Panc1 (cell line): ENCODE measurements around the gene IRX5. TPM values are rescaled to one million over a fixed set of nuclear protein-coding genes. Genes with fewer than 3 reads are reported as not detected.
A peak's percentile ranks its signal among the peaks of the same experiment; 100 is the strongest.

ENCODE experiments used
- ATAC-seq: fragments of 200-7000 bp; cut with Tn5 transposase; 2 replicates; pipeline ENCODE4 v1.9.1; 2020; ENCODE audit warnings: mild to moderate bottlenecking, moderate library complexity
- Bru-seq: library from RNA; stranded (reverse); fragments of 400-500 nt; gene quantifications from one replicate; lab custom pipeline; 2021; lab: Mats Ljungman, UMichigan
- BruChase-seq, 2 experiments: library from RNA; stranded (reverse); fragments of 400-500 nt; gene quantifications; one replicate each; lab custom pipeline; 2021; lab: Mats Ljungman, UMichigan
- BruUV-seq: library from RNA; stranded (reverse); fragments of 400-500 nt; replicated peaks from 2 replicates; lab custom pipeline; 2021; lab: Mats Ljungman, UMichigan
- CTCF ChIA-PET: fragments of 300-600 bp; sonication (Branson Sonifier 250); formaldehyde crosslinking; loops from one replicate; lab custom pipeline; 2022; ENCODE audit warnings: antibody characterized with exemption; lab: Charles Lee
- POLR2A ChIA-PET: fragments of 300-600 bp; sonication (Branson Sonifier 250); formaldehyde crosslinking; loops from one replicate; lab custom pipeline; 2022; ENCODE audit warnings: antibody characterized with exemption; lab: Charles Lee
- DNase-seq: peaks from one replicate; pipeline ENCODE4 v3.0.0-alpha.2; 2010; ENCODE audit warnings: low read depth, low spot score
- H3K27ac ChIP-seq: 2 replicates; pipeline ENCODE4 v1.5.1; 2011; ENCODE audit warnings: mild to moderate bottlenecking, low read length, inconsistent platforms
- H3K27me3 ChIP-seq: fragments of 200-500 bp; sonication (Bioruptor generic); 2 replicates; pipeline ENCODE4 v1.6.0; 2014; ENCODE audit warnings: low read length, inconsistent platforms; ENCODE audit not compliant: control insufficient read depth, insufficient read depth
- H3K36me3 ChIP-seq: fragments of 200-500 bp; sonication (Bioruptor generic); 2 replicates; pipeline ENCODE4 v1.5.1; 2014; ENCODE audit warnings: inconsistent platforms, mild to moderate bottlenecking, low read length, moderate library complexity; ENCODE audit not compliant: control insufficient read depth, insufficient read depth
- H3K4me1 ChIP-seq: 2 replicates; pipeline ENCODE4 v1.5.1; 2011; ENCODE audit warnings: inconsistent platforms, mild to moderate bottlenecking, low read length, moderate library complexity; ENCODE audit not compliant: control insufficient read depth, insufficient read depth
- H3K4me3 ChIP-seq, 2 experiments: 2 replicates each; pipeline ENCODE4 v1.5.1; 2011 to 2012; ENCODE audit warnings: low read depth in 2 of 2, low read length in 2 of 2, mild to moderate bottlenecking in 2 of 2, inconsistent platforms in 1 of 2, moderate library complexity in 1 of 2
- H3K9me3 ChIP-seq: fragments of 200-500 bp; sonication (Bioruptor generic); 2 replicates; pipeline ENCODE4 v1.5.1; 2014; ENCODE audit warnings: low read depth, mild to moderate bottlenecking, inconsistent platforms, low read length, moderate library complexity; ENCODE audit not compliant: control insufficient read depth, insufficient read depth
- POLR2AphosphoS5 ChIP-seq: IDR thresholded peaks from 2 replicates; pipeline ENCODE4 v1.6.1; 2012; ENCODE audit warnings: mild to moderate bottlenecking, low read depth, low read length, moderate library complexity
- SIN3A ChIP-seq: IDR thresholded peaks from 2 replicates; pipeline ENCODE4 v1.6.1; 2012; ENCODE audit warnings: low read depth, mild to moderate bottlenecking, low read length, moderate library complexity, borderline replicate concordance; ENCODE audit not compliant: insufficient read depth
- TCF7L2 ChIP-seq: IDR thresholded peaks from 2 replicates; pipeline ENCODE4 v1.6.1; 2011; ENCODE audit warnings: mild to moderate bottlenecking, low read depth, low read length, inconsistent platforms
- in situ Hi-C: cut with HindIII; loops from 2 replicates; pipeline ENCODE4 v1.10.0; 2016; ENCODE audit warnings: low sequenced_read_pairs, low pct_unique_long_range_greater_than_20kb
- intact Hi-C: fragments of 100-400 bp; cut with micrococcal nuclease; formaldehyde crosslinking; loops from one replicate; pipeline ENCODE4 v1.10.0; 2022; ENCODE audit not compliant: unreplicated experiment
- long read RNA-seq: library from polyadenylated mRNA; unstranded; transcript quantifications from one replicate; pipeline ENCODE4 v2.0.0, GENCODE V29; 2021; ENCODE audit not compliant: unreplicated experiment
- polyA plus RNA-seq: library from polyadenylated mRNA; unstranded; fragments of >200 nt; gene quantifications from one replicate; pipeline ENCODE4 v1.2.1, GENCODE V29; 2012; ENCODE audit warnings: missing spikeins; ENCODE audit not compliant: insufficient read length
- total RNA-seq: library from RNA; stranded (reverse); gene quantifications from one replicate; pipeline ENCODE4 v1.2.1, GENCODE V29; 2021; ENCODE audit not compliant: unreplicated experiment
- TF ChIP-seq, protein P1 (sequence below): fragments of 450-650 bp; IDR thresholded peaks from 2 replicates; pipeline ENCODE4 v1.5.1; 2017; ENCODE audit warnings: mild to moderate bottlenecking
- TF ChIP-seq, protein P2 (sequence below), 2 experiments: IDR thresholded peaks; 2 replicates each; pipeline ENCODE4 v1.6.1; 2011 to 2012; ENCODE audit warnings: low read depth in 2 of 2, control low read depth in 1 of 2, low read length in 1 of 2, mild to moderate bottlenecking in 1 of 2, moderate library complexity in 1 of 2; ENCODE audit not compliant: insufficient read depth in 1 of 2

Gene IRX5
- total RNA-seq (2.7 TPM), Bru-seq, nascent RNA (percentile 45 among the genes with signal in this experiment), BruChase-seq, experiment 1, labeled RNA remaining after a 2-hour chase (percentile 57 among the genes with signal in this experiment), BruChase-seq, experiment 2, labeled RNA remaining after a 6-hour chase (percentile 49 among the genes with signal in this experiment)
- 1.8 TPM for polyA plus RNA-seq
- long read RNA-seq, partial matches to known transcripts = 3 of 8 reads
- long read RNA-seq, other reads (novel, unspliced or antisense) = 0 of 8 reads

DNA sequence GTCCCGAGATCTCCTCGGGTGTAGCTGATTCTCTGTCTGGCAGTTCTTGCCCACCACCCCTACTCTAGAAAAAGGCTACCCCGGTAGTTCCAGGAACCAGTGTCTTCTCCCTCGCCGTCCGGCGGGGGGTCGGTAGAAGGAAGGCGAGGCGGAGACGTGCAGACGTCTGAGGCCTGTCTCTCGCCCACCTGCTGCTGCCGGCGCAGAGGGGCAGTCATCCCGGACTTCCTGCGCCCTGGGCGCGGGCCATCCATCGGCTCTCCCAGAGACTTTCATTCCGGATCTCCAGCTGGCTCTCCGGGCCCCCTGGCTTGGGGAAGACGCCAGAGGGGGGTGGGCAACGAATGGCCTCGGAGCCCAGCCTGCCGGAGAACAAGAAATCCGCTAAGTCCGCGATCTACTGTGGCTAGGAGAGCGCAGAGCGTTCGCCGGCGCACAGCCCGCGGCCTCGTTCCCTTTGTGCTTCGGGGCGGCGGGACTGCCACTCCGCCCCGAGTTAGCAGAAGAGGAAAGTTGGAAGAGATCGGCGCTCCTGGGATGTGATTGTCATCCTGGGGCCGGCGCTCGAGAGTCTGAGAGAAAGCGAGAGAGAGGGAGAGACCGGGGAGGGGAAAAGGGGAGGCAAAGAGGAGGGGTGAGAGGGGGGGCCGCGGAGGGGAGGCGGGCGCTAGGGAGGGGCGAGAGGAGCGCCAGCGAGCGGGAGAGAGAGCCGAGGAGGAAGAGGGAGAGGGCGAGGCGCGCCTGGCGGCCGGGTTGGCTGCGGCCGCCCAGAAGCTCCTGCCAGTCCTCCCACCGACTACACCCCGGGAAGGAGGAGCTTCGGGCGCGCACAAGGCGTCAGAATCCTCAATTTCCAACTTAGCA lies at the start of gene IRX5:
Gene IRX5 (plus strand): TSS at position 861 of the 864 bp plus-strand sequence. CDS start 334 bp downstream, outside the sequence.
- in situ Hi-C loops = no loop called here
- peaks cover 4% of the 10 kb centered on the region; the same call in 1 of the 2 replicates for H3K4me1 ChIP-seq
- ChIA-PET CTCF (interaction anchor here (0.6 kb wide), 1 partner anchor 9 kb away, joined by 3 read pairs; no protein-coding TSS in a partner anchor), POLR2A (interaction anchor here (0.7 kb wide), 1 partner anchor 1208 kb away, joined by 8 read pairs; no protein-coding TSS in a partner anchor)
- no peaks in the 10 kb centered on the region for H3K27me3 ChIP-seq
- ATAC-seq = peak; percentile 79
- H3K27ac ChIP-seq = peak within 1 kb of the TSS; percentile 78
- intact Hi-C loops = loop anchor here (2.0 to 5.0 kb wide), 2 partner anchors 327 to 643 kb away; partner anchors contain the start of gene IRX3
- no TSS peak for BruUV-seq
- peak within 1 kb of the TSS; percentile 61 to 82 for H3K4me3 ChIP-seq
- DNase-seq = peak; percentile 60
- TF ChIP-seq POLR2AphosphoS5 (peak; percentile 14; the same call in 1 of the 2 replicates), TCF7L2 (no peak)
- TF ChIP-seq, protein P1, sequence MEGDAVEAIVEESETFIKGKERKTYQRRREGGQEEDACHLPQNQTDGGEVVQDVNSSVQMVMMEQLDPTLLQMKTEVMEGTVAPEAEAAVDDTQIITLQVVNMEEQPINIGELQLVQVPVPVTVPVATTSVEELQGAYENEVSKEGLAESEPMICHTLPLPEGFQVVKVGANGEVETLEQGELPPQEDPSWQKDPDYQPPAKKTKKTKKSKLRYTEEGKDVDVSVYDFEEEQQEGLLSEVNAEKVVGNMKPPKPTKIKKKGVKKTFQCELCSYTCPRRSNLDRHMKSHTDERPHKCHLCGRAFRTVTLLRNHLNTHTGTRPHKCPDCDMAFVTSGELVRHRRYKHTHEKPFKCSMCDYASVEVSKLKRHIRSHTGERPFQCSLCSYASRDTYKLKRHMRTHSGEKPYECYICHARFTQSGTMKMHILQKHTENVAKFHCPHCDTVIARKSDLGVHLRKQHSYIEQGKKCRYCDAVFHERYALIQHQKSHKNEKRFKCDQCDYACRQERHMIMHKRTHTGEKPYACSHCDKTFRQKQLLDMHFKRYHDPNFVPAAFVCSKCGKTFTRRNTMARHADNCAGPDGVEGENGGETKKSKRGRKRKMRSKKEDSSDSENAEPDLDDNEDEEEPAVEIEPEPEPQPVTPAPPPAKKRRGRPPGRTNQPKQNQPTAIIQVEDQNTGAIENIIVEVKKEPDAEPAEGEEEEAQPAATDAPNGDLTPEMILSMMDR = peak; percentile 15
- no peaks in the 10 kb centered on the region for H3K9me3 ChIP-seq
- H3K36me3 ChIP-seq = no peaks in the 10 kb centered on the region

DNA sequence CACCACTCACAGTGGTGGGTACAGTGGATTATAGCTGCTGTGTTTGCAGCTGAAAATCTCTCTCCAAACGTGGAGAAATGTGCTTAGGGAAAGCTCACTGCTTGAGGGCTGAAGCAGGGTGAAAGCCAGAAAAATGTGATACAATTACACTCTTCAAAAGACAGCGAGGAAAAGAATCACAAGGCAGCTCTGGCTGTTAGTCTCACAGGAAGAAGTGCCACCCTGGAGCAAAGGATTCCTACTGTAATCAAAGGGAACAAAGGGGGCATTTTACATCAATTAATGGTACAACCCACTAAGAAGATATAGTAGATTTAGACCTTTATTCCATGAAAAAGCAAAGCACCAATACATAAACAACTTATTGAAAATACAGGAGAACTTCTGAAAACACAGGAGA lies 48.1 kb upstream of the IRX5 start:
- Histone ChIP-seq H3K27me3 (no peaks in the 10 kb centered on the region), H3K4me3 (no peak overlapping the region), H3K36me3 (no peaks in the 10 kb centered on the region), H3K4me1 (no peaks in the 10 kb centered on the region), H3K9me3 (no peaks in the 10 kb centered on the region), H3K27ac (no peak overlapping the region)
- TF ChIP-seq, protein P1 = no peak
- TF ChIP-seq TCF7L2 (no peak), SIN3A (no peak)
- CTCF ChIA-PET = no interaction called here
- intact Hi-C loops = no loop called here
- ATAC-seq (no peak), DNase-seq (no peak)
- no TSS peak for BruUV-seq
- POLR2A ChIA-PET = no interaction called here
- in situ Hi-C loops = no loop called here

DNA sequence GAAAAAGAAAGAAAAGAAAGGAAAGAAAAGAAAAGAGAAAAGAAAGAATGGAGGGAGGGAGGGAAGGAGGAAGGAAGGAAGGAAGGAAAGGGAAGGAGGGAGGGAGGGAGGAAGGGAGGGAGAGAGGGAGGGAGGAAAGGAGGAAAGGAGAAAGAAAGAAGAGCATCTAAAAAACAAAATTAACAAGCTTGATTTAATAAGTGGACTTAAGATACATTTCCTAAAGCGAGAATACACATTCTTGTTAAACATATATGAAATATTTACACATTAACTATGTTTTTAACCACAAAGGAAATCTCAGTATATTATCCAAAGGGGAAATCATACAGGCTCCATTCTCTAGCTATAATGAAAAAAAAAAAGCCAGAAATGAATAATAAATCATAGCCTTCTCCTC lies 47.3 kb upstream of the IRX5 start:
- no TSS peak for BruUV-seq

More for the DNA sequence above, 47.3 kb upstream of the IRX5 start:
- TF ChIP-seq POLR2AphosphoS5 (no peak), SIN3A (no peak), TCF7L2 (no peak)
- TF ChIP-seq, protein P1 = no peak
- TF ChIP-seq, protein P2, sequence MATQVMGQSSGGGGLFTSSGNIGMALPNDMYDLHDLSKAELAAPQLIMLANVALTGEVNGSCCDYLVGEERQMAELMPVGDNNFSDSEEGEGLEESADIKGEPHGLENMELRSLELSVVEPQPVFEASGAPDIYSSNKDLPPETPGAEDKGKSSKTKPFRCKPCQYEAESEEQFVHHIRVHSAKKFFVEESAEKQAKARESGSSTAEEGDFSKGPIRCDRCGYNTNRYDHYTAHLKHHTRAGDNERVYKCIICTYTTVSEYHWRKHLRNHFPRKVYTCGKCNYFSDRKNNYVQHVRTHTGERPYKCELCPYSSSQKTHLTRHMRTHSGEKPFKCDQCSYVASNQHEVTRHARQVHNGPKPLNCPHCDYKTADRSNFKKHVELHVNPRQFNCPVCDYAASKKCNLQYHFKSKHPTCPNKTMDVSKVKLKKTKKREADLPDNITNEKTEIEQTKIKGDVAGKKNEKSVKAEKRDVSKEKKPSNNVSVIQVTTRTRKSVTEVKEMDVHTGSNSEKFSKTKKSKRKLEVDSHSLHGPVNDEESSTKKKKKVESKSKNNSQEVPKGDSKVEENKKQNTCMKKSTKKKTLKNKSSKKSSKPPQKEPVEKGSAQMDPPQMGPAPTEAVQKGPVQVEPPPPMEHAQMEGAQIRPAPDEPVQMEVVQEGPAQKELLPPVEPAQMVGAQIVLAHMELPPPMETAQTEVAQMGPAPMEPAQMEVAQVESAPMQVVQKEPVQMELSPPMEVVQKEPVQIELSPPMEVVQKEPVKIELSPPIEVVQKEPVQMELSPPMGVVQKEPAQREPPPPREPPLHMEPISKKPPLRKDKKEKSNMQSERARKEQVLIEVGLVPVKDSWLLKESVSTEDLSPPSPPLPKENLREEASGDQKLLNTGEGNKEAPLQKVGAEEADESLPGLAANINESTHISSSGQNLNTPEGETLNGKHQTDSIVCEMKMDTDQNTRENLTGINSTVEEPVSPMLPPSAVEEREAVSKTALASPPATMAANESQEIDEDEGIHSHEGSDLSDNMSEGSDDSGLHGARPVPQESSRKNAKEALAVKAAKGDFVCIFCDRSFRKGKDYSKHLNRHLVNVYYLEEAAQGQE (IDR thresholded peaks at IDR 0.05; ENCODE audit: insufficient read depth in 1 of 2, low read depth in 2 of 2, low read length in 1 of 2) = no peak
- no peaks in the 10 kb centered on the region for H3K36me3 ChIP-seq
- no peaks in the 10 kb centered on the region for H3K9me3 ChIP-seq
- H3K4me3 ChIP-seq = no peak overlapping the region
- in situ Hi-C loops = no loop called here
- H3K4me1 ChIP-seq = no peaks in the 10 kb centered on the region
- no peak for ATAC-seq
- DNase-seq = no peak
- no peak overlapping the region for H3K27ac ChIP-seq
- ChIA-PET CTCF (no interaction called here), POLR2A (interaction anchor here (0.7 kb wide), 1 partner anchor 390 kb away, joined by 5 read pairs; no protein-coding TSS in a partner anchor)
- H3K27me3 ChIP-seq = no peaks in the 10 kb centered on the region
- intact Hi-C loops = no loop called here
